HepG2 (cell line): ENCODE results near the gene B4GALT7. TPM values are rescaled to one million over a fixed set of nuclear protein-coding genes. Genes with fewer than 3 reads are reported as not detected.

ENCODE experiments used
- GLI4 ChIP-seq: sonication (generic); formaldehyde crosslinking; IDR thresholded peaks from 2 replicates; pipeline ENCODE4 v1.5.1; 2020; ENCODE audit warnings: missing genetic modification reagents, mild to moderate bottlenecking, moderate library complexity, borderline replicate concordance
- IKZF5 ChIP-seq: IDR thresholded peaks from 2 replicates; pipeline ENCODE4 v1.6.1; 2018; ENCODE audit warnings: missing genetic modification reagents, mild to moderate bottlenecking, missing compliant biosample characterization
- SMAD3 ChIP-seq: sonication (generic); formaldehyde crosslinking; IDR thresholded peaks from 2 replicates; pipeline ENCODE4 v1.4.0; 2020; ENCODE audit warnings: missing genetic modification reagents
- SOX5 ChIP-seq: IDR thresholded peaks from 2 replicates; pipeline ENCODE4 v1.6.1; 2016; ENCODE audit warnings: borderline replicate concordance
- U2AF1 ChIP-seq: fragments of 200-400 bp; formaldehyde crosslinking; optimal IDR thresholded peaks from 2 replicates; pipeline ENCODE3; 2017; ENCODE audit warnings: mild to moderate bottlenecking, low read depth, low read length
- ZBTB7A ChIP-seq: sonication (generic); formaldehyde crosslinking; IDR thresholded peaks from 2 replicates; pipeline ENCODE4 v1.8.0; 2022; ENCODE audit warnings: mild to moderate bottlenecking, missing genetic modification reagents
- ZHX2 ChIP-seq, 2 experiments: sonication (generic) in 1 of 2; formaldehyde crosslinking in 1 of 2; IDR thresholded peaks; 2 replicates each; pipeline versions ENCODE4 v1.6.1 to v1.9.0; 2014 to 2022; ENCODE audit warnings: antibody characterized with exemption in 1 of 2, borderline replicate concordance in 1 of 2, inconsistent platforms in 1 of 2, low read depth in 1 of 2, missing genetic modification reagents in 1 of 2
- ZMYM3 ChIP-seq: sonication (generic); formaldehyde crosslinking; IDR thresholded peaks from 2 replicates; pipeline ENCODE4 v1.5.1; 2020; ENCODE audit warnings: mild to moderate bottlenecking, missing genetic modification reagents
- ZMYM4 ChIP-seq: sonication (generic); formaldehyde crosslinking; IDR thresholded peaks from 2 replicates; pipeline ENCODE4 v1.8.1; 2023; ENCODE audit warnings: mild to moderate bottlenecking, missing genetic modification reagents
- ZNF207 ChIP-seq: fragments of 450-650 bp; IDR thresholded peaks from 2 replicates; pipeline ENCODE4 v1.6.1; 2016; ENCODE audit warnings: antibody characterized with exemption, borderline replicate concordance
- ZNF382 ChIP-seq: sonication (generic); formaldehyde crosslinking; IDR thresholded peaks from 2 replicates; pipeline ENCODE4 v1.5.0; 2020; ENCODE audit warnings: missing genetic modification reagents, mild to moderate bottlenecking, borderline replicate concordance
- ZNF567 ChIP-seq: sonication (generic); formaldehyde crosslinking; IDR thresholded peaks from 2 replicates; pipeline ENCODE4 v1.8.1; 2023; ENCODE audit warnings: mild to moderate bottlenecking, missing genetic modification reagents, borderline replicate concordance
- ZNF572 ChIP-seq: sonication (generic); formaldehyde crosslinking; IDR thresholded peaks from 2 replicates; pipeline ENCODE4 v1.5.1; 2020; ENCODE audit warnings: mild to moderate bottlenecking, missing genetic modification reagents
- ZNF609 ChIP-seq: sonication (generic); formaldehyde crosslinking; IDR thresholded peaks from 2 replicates; pipeline ENCODE4 v1.4.0; 2020; ENCODE audit warnings: mild to moderate bottlenecking, missing genetic modification reagents, borderline replicate concordance
- ZNF674 ChIP-seq: sonication (generic); formaldehyde crosslinking; IDR thresholded peaks from 2 replicates; pipeline ENCODE4 v1.5.0; 2020; ENCODE audit warnings: low read depth, mild to moderate bottlenecking, missing genetic modification reagents
- ZNF777 ChIP-seq: sonication (generic); formaldehyde crosslinking; IDR thresholded peaks from 2 replicates; pipeline ENCODE4 v1.4.0; 2020; ENCODE audit warnings: missing genetic modification reagents
- ZNF878 ChIP-seq: sonication (generic); formaldehyde crosslinking; IDR thresholded peaks from 2 replicates; pipeline ENCODE4 v1.8.1; 2023; ENCODE audit warnings: mild to moderate bottlenecking, missing genetic modification reagents, moderate library complexity
- ZNF879 ChIP-seq: sonication (generic); formaldehyde crosslinking; IDR thresholded peaks from 2 replicates; pipeline ENCODE4 v1.8.1; 2023; ENCODE audit warnings: missing genetic modification reagents
- polyA plus RNA-seq, 8 experiments: library from polyadenylated mRNA; depleted of rRNA in 3 of 8; stranded (reverse) in 7 of 8; unstranded in 1 of 8; fragments of >200 nt; fragmentation: Illumina TruSeq in 4 of 8; extraction: Trizol in 4 of 8; gene quantifications; 2 replicates each; pipeline versions ENCODE4 v1.2.1 to v1.2.3, GENCODE V29; 2011 to 2016; ENCODE audit warnings: low read depth in 4 of 8, missing spikeins in 1 of 8, mixed read lengths in 1 of 8; ENCODE audit not compliant: insufficient read depth in 1 of 8
- total RNA-seq, 5 experiments: library from RNA; depleted of rRNA; stranded (reverse); fragments of >200 nt; fragmentation: Illumina TruSeq; extraction: Trizol; gene quantifications; 2 replicates each; pipeline ENCODE4 v1.2.3, GENCODE V29; 2016; ENCODE audit warnings: low read depth in 1 of 5

Gene B4GALT7
- total and polyA plus RNA-seq, 2 of the 13 experiments (the other 11 are each of a cell fraction or from before 2014, with no cell fraction given) = 16.4 to 20.5 TPM

GRCh38 chr5:177554474-177555111, 45.3 kb upstream of the B4GALT7 start, which contains the start of gene FAM193B (continued):
- TF ChIP-seq ZNF609 (CRISPR knock-in tag) (no peak), SOX5 (CRISPR knock-in tag) (peak; percentile 28; the same call in 1 of the 2 replicates), ZNF878 (CRISPR knock-in tag) (no peak), ZHX2 (IDR thresholded peaks at IDR 0.05; ENCODE audit: low read depth) (peak; percentile 89), ZHX2 (CRISPR knock-in tag; IDR thresholded peaks at IDR 0.05; ENCODE audit: borderline replicate concordance) (no peak), ZNF572 (CRISPR knock-in tag) (no peak), ZMYM3 (peak; percentile 97), SMAD3 (CRISPR knock-in tag) (0 out of 2 replicates have a peak, but pooled peaks have one; percentile 23), ZNF207 (no peak), U2AF1 (no peak), ZNF674 (CRISPR knock-in tag) (no peak), ZMYM4 (CRISPR knock-in tag) (0 out of 2 replicates have a peak, but pooled peaks have one; percentile 16), IKZF5 (CRISPR knock-in tag) (no peak; the same call in 1 of the 2 replicates), ZNF777 (peak; percentile 62), ZNF879 (CRISPR knock-in tag) (no peak), ZNF382 (CRISPR knock-in tag) (no peak), ZNF567 (CRISPR knock-in tag) (no peak), ZBTB7A (CRISPR knock-in tag) (no peak), GLI4 (CRISPR knock-in tag) (no peak)
